Measurements from ENCODE around the gene PSMC3IP.

PSMC3IP gene

DNA sequence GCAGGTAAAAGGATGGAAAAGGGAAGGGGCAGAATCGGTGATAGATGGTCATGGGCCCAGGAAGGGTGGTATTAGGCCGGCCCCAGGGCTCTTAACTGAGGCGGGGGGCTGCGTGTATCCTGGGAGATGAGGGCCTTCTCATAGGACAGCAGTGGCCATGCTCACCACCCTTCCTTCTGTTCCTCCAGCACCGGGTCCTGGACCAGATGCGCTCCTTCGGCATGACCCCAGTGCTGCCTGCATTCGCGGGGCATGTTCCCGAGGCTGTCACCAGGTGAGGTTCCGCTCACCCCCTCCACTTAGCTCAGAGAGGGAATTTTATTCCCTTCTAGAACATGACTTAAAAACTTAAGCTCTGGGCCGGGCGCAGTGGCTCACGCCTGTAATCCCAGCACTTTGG, 39.0 kb downstream of the PSMC3IP start:
- no peak for DNase-seq (ENCODE audit: low read depth)

DNA sequence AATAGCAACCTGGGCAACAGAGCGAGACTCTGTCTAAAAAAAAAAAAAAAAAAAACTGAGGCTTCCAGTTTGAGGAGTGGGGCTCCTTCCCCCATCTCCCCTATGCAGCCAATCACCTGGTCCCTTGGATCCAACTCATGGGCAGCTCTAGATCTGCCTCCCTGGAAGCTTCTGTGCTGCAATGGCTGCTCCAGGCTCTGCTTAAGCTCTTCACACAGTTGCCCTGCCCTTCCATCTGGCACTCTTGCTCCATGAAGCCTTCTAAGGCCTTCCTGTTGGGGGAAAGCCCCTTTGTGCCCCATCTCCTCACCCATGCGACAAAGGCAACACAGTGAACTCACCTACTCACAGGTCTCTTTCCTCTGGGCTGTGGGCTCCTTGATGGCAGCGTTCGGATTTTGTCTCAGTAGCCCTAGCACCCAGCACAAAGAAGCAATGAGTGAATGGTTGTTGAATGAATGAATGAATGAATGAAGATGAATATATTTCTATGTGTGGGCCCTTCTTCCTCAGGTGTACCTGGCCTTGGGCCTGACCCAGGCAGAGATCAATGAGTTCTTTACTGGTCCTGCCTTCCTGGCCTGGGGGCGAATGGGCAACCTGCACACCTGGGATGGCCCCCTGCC, 39.6 kb downstream of the PSMC3IP start:
- DNase-seq (ENCODE audit: low read depth) = no peak

DNA sequence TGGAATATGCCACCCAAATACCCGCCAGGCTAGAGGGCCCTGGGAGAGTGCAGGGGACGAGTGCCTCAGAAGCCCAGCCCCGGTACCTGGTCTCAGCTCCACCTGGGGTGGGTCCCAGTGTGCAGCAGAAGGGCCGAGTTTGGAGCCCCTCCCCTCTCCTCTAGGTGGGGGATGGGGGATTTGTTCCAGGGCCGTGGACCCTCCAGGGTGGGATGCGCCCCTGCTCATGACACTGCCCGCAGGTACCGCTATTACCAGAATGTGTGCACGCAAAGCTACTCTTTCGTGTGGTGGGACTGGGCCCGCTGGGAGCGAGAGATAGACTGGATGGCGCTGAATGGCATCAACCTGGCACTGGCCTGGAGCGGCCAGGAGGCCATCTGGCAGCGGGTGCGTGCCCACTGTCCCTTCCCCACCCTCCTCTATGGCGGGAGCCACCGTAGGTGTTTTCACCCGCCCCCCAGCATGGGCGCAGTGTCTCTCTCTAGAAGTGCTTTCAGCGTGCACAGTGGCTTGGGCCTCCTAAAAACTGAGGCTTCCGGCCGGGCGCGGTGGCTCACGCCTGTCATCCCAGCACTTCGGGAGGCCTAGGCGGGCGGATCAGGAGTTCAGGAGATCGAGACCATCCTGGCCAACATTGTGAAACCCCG, 40.2 kb downstream of the PSMC3IP start:
- no peak for DNase-seq (ENCODE audit: low read depth)

DNA sequence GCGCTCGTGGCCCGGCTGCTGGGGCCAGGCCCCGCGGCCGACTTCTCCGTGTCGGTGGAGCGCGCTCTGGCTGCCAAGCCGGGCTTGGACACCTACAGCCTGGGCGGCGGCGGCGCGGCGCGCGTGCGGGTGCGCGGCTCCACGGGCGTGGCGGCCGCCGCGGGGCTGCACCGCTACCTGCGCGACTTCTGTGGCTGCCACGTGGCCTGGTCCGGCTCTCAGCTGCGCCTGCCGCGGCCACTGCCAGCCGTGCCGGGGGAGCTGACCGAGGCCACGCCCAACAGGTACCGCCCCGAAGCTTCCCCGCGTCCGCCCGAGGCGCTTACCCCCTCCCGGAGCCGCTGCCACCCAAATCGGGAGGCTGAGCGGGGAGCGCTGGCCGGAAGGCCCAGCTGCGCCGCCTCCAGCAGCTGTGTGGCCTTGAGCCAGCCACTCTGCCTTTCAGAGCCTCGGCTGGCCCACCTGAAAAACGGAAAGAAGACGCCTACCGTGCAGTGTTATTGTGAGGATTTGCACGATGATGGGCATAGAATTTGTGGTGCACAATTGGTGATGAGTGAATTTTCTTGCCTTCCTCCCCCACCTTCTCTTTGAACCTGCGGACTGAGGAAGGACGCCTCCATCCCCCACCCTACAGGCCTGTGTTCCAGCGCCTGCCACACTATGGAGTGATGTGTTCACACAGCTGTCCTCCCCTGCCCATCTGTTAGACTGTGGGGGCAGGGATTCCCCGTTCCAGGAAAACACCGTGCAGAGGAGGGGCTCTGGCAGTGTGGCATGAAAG, 41.0 kb downstream of the PSMC3IP start:
- peak; percentile 69 for DNase-seq (ENCODE audit: low read depth)

DNA sequence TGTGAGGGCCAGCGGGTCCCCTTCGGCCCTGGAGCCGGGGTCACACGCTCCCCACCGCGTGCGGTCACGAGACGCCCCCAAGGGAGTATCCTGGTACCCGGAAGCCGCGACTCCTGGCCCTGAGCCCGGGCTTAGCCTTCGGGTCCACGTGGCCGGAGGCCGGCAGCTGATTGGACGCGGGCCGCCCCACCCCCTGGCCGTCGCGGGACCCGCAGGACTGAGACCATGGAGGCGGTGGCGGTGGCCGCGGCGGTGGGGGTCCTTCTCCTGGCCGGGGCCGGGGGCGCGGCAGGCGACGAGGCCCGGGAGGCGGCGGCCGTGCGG, 41.5 kb downstream of the PSMC3IP start, which contains the start of gene NAGLU:
NAGLU (plus strand) TSS at position 194 of the 324 bp plus-strand sequence; CDS start at position 226, 32 bp downstream.
- DNase-seq (ENCODE audit: low read depth) = peak; percentile 71

DNA sequence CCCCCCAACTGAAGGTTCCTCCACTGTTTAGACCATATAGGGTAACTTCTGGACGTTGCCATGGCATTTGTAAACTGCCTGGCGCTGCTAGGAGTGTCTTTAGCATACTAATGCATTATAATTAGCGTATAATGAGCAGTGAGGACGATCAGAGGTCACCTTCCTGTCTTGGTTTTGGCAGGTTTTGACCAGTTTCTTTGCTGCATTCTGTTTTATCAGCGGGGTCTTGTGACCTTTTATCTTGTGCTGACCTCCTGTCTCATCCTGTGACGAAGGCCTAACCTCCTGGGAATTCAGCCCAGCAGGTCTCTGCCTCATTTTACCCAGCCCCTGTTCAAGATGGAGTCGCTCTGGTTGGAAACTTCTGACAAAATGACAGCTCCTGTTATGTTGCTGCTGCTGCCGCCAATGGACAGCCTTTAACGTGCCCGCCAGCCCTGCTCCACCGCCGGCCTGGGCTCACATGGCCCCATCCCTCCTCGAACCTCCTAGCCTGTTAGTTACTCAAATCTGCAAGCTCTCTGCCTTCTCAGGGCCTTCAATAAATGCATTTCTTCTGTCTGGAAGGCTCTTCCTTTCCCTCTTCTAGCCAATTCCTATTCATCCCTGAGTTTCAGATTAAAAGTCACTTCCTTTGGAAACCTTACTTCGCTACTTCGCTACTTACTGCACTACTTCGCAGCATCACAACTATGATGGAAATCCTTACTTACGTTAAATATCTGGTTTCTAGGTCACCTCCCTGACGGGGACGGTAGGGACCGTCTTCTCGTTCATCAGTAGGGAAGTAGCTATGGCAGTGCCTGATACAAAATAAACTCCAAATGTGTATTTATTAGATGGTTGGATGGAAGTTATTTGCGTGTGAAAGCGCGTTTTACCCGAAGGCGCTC, 42.1 kb downstream of the PSMC3IP start:
- DNase-seq (ENCODE audit: low read depth) = no peak

DNA sequence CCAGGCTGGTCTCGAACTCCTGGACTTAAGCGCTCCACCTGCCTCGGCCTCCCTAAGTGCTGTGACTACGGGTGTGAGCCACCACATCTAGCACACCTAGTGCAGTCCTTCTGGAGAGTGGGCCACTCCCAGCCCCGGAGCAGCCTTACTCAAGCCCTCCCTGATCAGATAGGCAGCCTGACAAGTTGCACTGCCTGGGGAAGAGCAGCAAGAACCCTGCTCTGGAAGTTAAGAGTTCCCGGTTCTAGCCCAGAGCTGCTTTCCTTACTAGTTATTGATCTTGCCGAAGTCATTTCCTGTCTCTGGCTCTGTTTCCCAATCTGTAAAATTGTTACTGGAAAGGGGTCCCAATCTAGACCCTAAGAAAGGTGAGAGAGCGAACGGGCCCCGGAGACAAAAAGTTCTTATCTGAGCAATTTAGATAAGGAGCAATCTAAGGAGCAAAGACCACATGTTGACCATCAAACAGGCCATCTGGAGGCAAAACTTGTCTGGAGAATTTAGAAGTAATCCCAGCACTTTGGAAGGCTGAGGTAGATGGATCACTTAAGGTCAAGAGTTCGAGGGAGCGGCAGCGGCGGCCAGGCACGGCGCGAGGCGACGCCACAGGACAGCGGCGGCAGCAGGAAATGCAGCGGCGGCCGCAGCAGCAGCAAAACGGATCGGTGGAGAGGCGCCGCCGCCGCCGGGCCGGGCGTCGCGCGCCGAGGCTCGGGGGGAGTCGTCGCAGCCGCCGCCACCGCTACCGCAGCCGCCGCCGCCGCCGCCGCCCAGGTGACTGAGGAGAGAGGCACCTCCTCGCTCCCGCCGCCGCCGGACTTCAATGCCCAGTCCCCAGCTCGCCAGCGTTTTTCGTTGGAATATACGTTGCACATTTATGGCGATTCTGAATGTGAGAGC, 45.8 kb downstream of the PSMC3IP start:
- peak; percentile 63 for DNase-seq (ENCODE audit: low read depth)

DNA sequence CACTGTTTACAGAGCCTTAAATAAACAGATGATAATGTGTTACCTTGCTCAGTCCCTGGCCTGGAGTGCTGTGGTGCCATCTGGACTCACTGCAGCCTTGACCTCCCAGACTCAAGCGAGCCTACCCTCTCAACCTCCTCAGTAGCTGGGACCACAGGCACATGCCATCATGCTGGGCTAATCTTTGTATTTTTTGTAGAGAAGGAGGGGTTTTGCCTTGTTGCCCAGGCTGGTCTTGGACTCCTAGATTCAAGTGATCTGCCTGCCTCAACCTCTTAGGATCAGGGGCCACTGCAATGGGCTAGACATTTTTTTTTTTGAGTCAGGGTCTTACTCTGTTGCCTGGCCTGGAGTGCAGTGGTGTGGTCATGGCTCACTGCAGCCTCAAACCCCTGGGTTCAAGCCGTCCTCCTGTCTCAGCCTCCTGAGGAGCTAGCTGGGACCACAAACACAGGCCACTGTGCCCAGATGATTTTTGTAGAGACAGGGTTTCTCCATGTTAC, 46.5 kb downstream of the PSMC3IP start:
- no peak for DNase-seq (ENCODE audit: low read depth)

DNA sequence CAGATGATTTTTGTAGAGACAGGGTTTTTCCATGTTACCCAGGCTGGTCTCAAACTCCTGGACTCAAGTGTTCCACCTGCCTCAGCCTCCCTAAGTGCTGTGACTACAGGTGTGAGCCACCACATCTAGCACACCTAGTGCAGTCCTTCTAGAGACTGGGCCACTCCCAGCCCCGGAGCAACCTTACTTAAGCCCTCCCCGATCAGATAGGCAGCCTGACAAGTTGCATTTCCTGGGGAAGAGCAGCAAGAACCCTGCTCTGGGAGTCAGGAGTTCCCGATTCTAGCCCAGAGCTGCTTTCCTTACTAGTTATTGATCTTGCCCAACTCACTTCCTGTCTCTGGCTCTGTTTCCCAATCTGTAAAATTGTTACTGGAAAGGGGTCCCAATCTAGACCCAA, 48.5 kb downstream of the PSMC3IP start:
- no peak for DNase-seq (ENCODE audit: low read depth)

DNA sequence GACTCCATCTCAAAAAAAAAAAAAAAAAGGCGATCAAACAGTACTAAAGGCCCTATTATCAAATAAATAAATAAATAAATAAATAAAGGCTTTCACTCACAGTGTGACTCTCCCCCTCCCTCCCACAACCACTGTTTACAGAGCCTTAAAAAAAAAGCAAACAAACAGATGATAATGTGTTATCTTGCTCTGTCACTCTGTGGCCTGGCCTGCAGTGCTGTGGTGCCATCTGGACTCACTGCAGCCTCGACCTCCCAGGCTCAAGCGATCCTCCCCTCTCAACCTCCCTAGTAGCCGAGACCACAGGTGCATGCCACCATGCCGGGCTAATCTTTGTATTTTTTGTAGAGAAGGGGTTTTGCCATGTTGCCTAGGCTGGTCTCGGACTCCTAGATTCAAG, 49.6 kb downstream of the PSMC3IP start:
- DNase-seq (ENCODE audit: low read depth) = no peak

DNA sequence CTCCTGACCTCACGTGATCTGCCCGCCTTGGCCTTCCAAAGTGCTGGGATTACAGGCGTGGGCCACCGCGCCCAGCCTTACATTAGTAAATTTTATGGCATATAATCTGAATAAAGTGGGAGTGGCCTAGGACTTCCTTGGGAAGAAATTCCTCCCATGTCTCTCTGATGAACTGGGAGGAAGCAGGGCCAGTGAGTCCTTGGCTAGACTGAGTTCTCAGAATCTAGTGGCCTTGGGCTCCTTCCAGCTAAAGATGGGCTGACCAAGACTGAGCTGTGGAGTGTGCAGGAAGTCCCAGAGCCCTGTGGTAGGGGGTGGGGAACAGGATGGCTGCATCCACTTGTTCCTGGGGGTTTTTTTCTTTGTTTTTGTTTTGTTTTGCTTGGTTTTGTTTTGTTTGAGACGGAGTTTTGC, 51.5 kb downstream of the PSMC3IP start:
- DNase-seq (ENCODE audit: low read depth) = peak; percentile 36

DNA sequence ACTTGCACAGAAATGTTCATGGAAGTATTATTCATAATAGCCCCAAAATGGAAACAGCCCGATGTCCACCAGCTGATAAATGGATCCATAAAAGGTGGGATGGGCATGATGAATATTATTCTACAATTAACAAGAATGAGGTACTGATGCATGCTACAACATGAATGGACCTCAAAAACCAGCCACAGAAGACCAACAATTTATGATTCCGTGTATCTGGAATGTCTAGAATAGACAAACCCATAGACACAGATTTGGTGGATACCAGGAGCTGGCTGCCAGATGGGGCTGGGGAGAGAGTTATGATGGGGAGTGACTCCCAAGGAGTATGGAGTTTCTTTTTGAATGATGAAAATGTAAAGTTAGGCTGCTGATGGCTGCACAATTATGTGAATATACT, 52.3 kb downstream of the PSMC3IP start:
- peak; percentile 75 for DNase-seq (ENCODE audit: low read depth)

DNA sequence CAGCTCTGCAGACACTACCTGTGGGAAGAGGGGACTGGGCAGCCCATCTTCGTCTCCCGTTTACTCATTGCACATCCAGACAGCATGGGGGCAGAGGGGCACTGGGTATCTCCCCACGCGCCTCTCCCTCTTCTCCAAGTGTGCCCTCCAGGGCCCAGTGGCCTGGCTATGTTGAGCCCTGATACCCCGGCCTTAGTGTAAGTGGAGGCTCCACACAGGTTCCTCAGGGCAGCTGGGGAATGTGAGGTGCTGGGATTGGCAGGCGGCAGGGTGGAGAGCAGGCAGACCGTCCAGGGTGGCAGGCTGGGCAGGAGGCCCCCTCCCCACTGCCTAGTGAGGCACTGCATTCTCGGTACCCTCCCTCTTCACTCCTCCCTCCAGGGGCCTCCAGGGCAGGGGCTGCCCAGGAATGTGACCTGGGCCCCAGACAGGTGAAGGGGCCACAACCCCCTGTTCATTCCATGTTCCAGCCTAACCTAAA, 54.7 kb downstream of the PSMC3IP start:
- no peak for DNase-seq (ENCODE audit: low read depth)
